AG09309 (cell line): ENCODE measurements around the gene PFKL.
"Not testable (repeated sequence)": the region's sequence is repeated elsewhere in the genome, so short reads cannot be mapped to it uniquely, and the experiment has no call there.

Source experiments
- DNase-seq: peaks from one replicate; pipeline ENCODE4 v3.0.0-alpha.2; 2010; ENCODE audit warnings: low read depth
- H3K4me3 ChIP-seq: 2 replicates; pipeline ENCODE4 v1.5.1; 2011; ENCODE audit warnings: mild to moderate bottlenecking, low read depth, low read length, moderate library complexity; ENCODE audit not compliant: control insufficient read depth
- TF ChIP-seq, protein P1 (sequence below): IDR thresholded peaks from 2 replicates; pipeline ENCODE4 v1.5.1; 2011; ENCODE audit warnings: mild to moderate bottlenecking, low read depth, low read length, inconsistent platforms; ENCODE audit not compliant: insufficient read depth, control insufficient read depth; ENCODE audit errors: missing control alignments

Gene PFKL

DNA sequence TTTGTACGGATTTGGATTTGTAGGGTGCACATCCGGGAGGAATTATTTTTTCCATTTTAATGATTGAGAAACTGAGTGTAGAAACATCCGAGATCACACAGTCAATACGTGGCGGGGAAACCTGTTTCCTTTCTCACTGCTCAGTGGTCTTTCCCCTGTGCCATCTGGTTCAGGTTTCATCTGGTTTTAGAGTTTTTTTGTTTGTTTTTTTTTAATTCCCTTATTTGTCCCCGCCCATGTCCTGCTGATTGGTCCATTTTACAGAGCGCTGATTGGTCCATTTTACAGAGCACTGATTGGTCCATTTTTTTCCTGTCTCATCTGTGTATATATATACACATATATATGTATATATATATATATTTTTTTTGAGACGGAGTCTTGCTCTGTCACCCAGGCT is 59.5 kb downstream of the PFKL start:
- H3K4me3 ChIP-seq: no peak overlapping the region
- no peak for DNase-seq
- TF ChIP-seq, protein P1, sequence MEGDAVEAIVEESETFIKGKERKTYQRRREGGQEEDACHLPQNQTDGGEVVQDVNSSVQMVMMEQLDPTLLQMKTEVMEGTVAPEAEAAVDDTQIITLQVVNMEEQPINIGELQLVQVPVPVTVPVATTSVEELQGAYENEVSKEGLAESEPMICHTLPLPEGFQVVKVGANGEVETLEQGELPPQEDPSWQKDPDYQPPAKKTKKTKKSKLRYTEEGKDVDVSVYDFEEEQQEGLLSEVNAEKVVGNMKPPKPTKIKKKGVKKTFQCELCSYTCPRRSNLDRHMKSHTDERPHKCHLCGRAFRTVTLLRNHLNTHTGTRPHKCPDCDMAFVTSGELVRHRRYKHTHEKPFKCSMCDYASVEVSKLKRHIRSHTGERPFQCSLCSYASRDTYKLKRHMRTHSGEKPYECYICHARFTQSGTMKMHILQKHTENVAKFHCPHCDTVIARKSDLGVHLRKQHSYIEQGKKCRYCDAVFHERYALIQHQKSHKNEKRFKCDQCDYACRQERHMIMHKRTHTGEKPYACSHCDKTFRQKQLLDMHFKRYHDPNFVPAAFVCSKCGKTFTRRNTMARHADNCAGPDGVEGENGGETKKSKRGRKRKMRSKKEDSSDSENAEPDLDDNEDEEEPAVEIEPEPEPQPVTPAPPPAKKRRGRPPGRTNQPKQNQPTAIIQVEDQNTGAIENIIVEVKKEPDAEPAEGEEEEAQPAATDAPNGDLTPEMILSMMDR: no peak

DNA sequence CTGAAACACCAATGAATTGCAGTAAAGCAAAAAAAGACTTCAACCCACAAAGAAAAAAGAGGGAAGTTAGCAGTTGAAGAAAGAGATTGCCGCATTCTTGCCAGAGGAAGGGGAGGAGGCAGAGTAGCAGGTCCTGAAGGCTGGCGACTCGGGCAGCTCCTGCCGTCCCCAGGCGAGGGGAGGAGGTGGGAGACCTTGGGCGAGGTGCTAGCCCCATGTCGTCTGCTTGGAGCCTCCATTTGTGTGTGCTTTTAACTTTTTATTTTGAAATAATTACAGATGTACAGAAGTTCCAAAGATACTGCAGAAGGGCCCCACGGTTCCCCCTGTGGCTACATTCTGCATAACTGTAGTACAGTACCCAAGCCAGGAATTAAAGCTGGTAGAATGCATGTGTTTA is 60.3 kb downstream of the PFKL start:
- no peak for DNase-seq

DNA sequence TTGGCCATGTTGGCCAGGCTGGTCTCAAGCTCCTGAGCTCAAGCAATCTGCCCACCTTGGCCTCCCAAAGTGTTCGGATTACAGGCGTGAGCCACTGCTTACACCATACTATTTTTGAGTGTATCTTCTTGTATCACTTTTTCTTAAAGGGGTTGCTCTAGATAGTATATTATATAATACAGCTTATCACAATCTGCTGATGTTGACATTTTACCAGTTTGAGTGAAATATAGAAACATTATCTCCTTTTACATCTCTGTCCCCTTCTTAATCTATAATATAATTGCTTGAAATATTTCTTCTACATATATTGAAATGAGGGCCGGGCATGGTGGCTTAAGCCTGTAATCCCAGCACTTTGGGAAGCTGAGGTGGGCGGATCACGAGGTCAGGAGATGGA is 62.0 kb downstream of the PFKL start:
- not testable (repeated sequence) for H3K4me3 ChIP-seq

More for the DNA sequence above, 60.3 kb downstream of the PFKL start:
- TF ChIP-seq, protein P1: no peak
- no peak overlapping the region for H3K4me3 ChIP-seq

DNA sequence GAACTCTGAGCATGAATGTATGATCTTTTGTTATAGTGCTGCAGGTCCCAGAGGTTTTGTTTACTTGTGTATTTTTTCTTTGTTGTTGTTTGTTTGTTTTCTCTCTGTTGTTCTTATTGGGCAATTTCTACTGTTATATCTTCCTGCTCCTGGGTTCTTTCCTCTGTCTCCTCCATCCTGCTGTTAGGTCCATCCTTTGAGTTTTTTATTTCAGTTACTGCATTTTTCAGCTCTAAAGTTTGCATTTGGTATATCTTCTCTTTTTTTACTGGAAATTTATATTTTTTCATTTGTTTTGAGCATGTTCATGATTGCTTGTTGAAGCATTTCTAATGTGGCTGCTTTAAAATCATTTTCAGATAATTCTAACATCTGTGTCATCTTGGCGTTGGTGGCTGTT is 63.4 kb downstream of the PFKL start:
- DNase-seq: no peak
- TF ChIP-seq, protein P1: no peak
- H3K4me3 ChIP-seq: no peak overlapping the region

More for the DNA sequence above, 62.0 kb downstream of the PFKL start:
- DNase-seq: not testable (repeated sequence)

DNA sequence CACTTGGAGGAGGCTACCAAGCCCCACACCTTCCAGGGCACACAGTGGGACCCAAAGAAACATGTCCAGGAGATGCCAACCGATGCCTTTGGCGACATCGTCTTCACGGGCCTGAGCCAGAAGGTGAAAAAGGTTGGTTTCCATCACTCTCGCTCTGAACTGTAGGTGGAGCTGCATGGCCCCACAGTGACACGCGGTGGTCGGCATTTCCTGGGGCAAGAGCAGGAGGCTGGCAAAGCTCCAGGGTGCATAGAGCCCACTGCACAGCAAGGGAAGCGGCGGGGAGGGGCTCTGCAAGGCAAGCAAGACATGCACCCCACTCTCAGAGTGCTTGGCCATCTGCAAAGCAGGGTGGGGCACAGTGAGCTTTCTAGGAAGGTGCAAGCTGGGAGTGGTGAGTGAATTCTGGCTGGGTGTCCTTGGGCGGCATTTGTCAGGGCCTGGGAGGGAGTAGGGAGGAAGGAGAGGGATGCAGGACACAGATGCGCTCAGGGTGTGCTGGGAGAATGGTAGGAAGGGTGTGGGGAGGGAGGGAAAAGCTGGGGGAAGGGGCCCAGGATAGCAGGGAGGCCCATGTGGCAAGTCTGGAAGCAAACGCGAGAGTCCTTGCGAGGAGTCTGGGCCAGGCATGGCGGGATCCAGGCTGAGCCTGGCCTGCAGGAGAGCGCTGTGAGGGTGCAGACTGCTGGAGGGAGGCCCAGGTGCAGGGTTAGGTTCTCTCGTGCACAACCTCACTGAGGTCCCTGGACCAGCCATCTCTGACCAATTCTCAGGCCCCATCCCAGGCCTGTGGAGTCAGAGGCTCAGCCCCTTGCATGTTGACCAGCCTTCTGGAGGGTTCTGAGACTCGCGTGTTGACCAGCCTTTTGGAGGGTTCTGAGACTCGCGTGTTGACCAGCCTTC is 64.5 kb downstream of the PFKL start:
- no peak for DNase-seq
- TF ChIP-seq, protein P1: no peak
- no peak overlapping the region for H3K4me3 ChIP-seq

DNA sequence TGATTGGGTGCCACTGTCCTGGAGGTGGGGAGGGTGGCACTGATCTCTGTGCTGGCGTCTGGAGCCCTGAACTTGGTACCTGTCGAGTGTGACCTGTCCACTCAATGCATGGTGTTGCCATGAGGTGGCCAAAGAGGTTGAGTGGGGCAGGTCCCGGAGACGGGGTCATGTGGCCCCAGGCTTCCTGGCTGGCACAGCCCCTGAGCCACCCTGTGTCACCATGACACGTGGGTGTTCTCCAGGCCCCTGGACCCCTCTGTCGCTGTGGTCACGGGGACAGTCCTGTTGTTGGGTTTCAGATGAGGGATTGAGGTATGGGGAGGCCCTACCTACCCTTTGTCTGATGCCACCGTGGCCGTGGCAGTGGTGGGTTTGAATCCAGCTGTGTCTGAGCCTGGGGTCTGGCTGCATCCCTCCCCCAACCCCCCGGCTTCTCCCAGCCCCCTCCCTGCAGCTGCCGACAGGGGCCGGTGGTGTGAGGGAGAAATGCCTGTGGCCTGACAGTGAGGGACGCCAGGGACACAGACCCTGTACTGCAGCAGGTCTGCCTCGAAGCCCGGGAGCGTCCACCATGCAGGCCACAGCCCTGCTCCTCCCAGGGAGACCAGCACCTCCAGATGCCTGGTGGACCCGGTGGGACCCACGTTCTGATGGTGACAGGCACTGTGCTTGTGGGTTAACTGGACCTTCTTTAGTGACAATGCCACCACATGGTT is 65.6 kb downstream of the PFKL start:
- DNase-seq: no peak
- TF ChIP-seq, protein P1: no peak
- H3K4me3 ChIP-seq: no peak overlapping the region
